Keratinocyte (primary cell): Measurements from ENCODE around the gene PSAPL1.

ENCODE experiments used
- EZH2 ChIP-seq: IDR thresholded peaks from one replicate; pipeline ENCODE4 v1.6.1; 2012; ENCODE audit warnings: inconsistent platforms, mild to moderate bottlenecking, low read length, moderate library complexity
- TF ChIP-seq, protein P1 (sequence below), 3 experiments: IDR thresholded peaks in 1 of 3; conservative IDR thresholded peaks in 1 of 3; optimal IDR thresholded peaks in 1 of 3; 2 replicates in 2 of 3; 3 replicates in 1 of 3; pipeline versions ENCODE3 to v1.5.1; 2011; ENCODE audit warnings: low read length in 3 of 3, mild to moderate bottlenecking in 3 of 3, moderate library complexity in 2 of 3, control low read depth in 1 of 3, inconsistent platforms in 1 of 3; ENCODE audit not compliant: insufficient read depth in 2 of 3; ENCODE audit errors: extremely low read depth in 1 of 3

DNA sequence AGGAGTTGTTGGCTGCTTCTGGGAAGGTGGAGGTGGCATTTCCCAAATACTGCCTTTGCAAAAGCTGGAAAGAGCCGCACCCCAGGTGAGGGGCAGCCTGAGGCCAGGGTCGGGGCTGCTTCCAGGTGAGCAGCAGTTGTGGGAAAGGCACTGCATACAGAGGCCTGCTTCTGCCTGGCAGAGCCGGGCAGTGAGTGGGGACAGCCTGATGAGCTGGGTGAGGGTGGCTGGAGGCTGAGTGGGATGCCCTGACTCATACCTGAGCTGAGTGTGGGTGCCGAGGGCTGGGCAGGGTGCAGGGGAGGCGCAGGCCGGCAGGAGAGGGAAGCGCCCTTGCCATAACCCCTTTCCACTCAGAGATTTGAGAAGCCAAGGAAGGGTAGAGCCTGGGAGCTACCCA, 6.5 kb upstream of the PSAPL1 start:
- TF ChIP-seq, protein P1, sequence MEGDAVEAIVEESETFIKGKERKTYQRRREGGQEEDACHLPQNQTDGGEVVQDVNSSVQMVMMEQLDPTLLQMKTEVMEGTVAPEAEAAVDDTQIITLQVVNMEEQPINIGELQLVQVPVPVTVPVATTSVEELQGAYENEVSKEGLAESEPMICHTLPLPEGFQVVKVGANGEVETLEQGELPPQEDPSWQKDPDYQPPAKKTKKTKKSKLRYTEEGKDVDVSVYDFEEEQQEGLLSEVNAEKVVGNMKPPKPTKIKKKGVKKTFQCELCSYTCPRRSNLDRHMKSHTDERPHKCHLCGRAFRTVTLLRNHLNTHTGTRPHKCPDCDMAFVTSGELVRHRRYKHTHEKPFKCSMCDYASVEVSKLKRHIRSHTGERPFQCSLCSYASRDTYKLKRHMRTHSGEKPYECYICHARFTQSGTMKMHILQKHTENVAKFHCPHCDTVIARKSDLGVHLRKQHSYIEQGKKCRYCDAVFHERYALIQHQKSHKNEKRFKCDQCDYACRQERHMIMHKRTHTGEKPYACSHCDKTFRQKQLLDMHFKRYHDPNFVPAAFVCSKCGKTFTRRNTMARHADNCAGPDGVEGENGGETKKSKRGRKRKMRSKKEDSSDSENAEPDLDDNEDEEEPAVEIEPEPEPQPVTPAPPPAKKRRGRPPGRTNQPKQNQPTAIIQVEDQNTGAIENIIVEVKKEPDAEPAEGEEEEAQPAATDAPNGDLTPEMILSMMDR (optimal IDR thresholded peaks at IDR 0.05 in 1 of 3, IDR thresholded peaks at IDR 0.05 in 1 of 3, conservative IDR thresholded peaks at IDR 0.05 in 1 of 3; ENCODE audit: extremely low read depth in 1 of 3, insufficient read depth in 2 of 3, low read length in 3 of 3): no peak
- TF ChIP-seq EZH2: no peak
